Uterus (tissue), 4 donors: Measurements from ENCODE around the gene PDLIM4. TPM values are rescaled to one million over a fixed set of nuclear protein-coding genes. Genes with fewer than 3 reads are reported as not detected.

Source experiments
- DNase-seq, 2 donors: peaks; one replicate each; pipeline ENCODE4 v3.0.0-alpha.2; 2019 to 2020
- H3K27ac ChIP-seq, 2 donors: fragments of 200-600 bp; sonication (generic); 1 replicate in 1 of 2; 2 replicates in 1 of 2; pipeline ENCODE4 v1.5.1; 2016 to 2018
- H3K27me3 ChIP-seq, 2 donors: fragments of 200-600 bp; sonication (generic); one replicate each; pipeline ENCODE4 v1.5.1; 2018 to 2019; ENCODE audit warnings: control low read depth in 1 of 2
- H3K36me3 ChIP-seq, 2 donors: fragments of 200-600 bp; sonication (generic); one replicate each; pipeline ENCODE4 v1.5.1; 2019; ENCODE audit warnings: control low read depth in 1 of 2
- H3K4me1 ChIP-seq, 2 donors: fragments of 200-600 bp; sonication (generic); one replicate each; pipeline ENCODE4 v1.5.1; 2018 to 2019; ENCODE audit warnings: control low read depth in 1 of 2
- H3K4me3 ChIP-seq, 2 donors: fragments of 200-600 bp; sonication (generic); 1 replicate in 1 of 2; 2 replicates in 1 of 2; pipeline ENCODE4 v1.5.1; 2018 to 2019; ENCODE audit warnings: mild to moderate bottlenecking in 1 of 2
- H3K9me3 ChIP-seq, 2 donors: fragments of 200-600 bp; sonication (generic); one replicate each; pipeline ENCODE4 v1.5.1; 2019; ENCODE audit warnings: control low read depth in 1 of 2
- CTCF ChIP-seq, 4 experiments: fragments of 200-600 bp in 2 of 4; fragments of 450-650 bp in 2 of 4; sonication (generic) in 2 of 4; IDR thresholded peaks; one replicate each; pipeline ENCODE4 v1.5.1; 2016 to 2019; ENCODE audit warnings: antibody characterized with exemption in 4 of 4, mild to moderate bottlenecking in 2 of 4, moderate library complexity in 1 of 4
- POLR2A ChIP-seq, 2 donors: fragments of 450-650 bp; IDR thresholded peaks; one replicate each; pipeline ENCODE4 v1.6.1; 2016; ENCODE audit warnings: antibody characterized with exemption in 2 of 2, mild to moderate bottlenecking in 1 of 2, moderate library complexity in 1 of 2
- intact Hi-C: fragments of 100-400 bp; cut with DNase I; formaldehyde crosslinking; loops from one replicate; pipeline ENCODE4 v1.15.1; 2023; ENCODE audit warnings: low total_unique reads
- total RNA-seq, 4 donors: library from RNA; depleted of rRNA in 3 of 4; stranded (reverse); fragments of >200 nt in 3 of 4; gene quantifications; one replicate each; pipeline versions ENCODE4 v1.1.0 to v1.2.4, GENCODE V29; 2014 to 2023
- donor health status: DM: yes; HTN: yes; CAD: no.

The PDLIM4 gene
- total RNA-seq, 4 donors from 2014 or later: 14.1 to 148 (median 45.3) TPM

DNA sequence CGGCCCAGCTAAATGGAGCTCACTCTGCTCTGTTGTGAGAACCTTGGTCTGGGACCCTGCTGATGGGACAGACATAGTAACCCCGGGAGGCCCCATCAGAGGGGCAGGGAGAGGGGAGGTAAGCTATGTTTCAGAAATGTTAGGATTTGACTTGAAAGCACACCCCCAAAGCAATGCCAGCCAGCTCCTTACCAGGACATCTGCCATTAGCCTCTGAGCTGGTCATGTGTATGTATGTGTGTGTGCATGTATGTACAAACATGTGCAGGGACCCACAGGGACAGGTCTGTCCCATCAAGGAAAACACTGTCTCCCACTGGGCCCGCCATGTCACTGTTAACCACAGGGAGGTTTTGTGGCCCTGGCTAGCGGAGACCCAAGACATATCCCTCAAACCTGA is 51.2 kb downstream of the PDLIM4 start:
- H3K9me3 ChIP-seq: peaks cover 0 to 5% of the 10 kb centered on the region in 2 donors
- intact Hi-C loops: no loop called here
- no peak overlapping the region for H3K4me3 ChIP-seq
- DNase-seq: no peak
- H3K36me3 ChIP-seq: no peaks in the 10 kb centered on the region
- no peak for TF ChIP-seq POLR2A (IDR thresholded peaks at IDR 0.05)
- no peak for TF ChIP-seq CTCF (IDR thresholded peaks at IDR 0.05)
- no peak overlapping the region for H3K27ac ChIP-seq
- H3K4me1 ChIP-seq: no peaks in the 10 kb centered on the region
- no peaks in the 10 kb centered on the region for H3K27me3 ChIP-seq

DNA sequence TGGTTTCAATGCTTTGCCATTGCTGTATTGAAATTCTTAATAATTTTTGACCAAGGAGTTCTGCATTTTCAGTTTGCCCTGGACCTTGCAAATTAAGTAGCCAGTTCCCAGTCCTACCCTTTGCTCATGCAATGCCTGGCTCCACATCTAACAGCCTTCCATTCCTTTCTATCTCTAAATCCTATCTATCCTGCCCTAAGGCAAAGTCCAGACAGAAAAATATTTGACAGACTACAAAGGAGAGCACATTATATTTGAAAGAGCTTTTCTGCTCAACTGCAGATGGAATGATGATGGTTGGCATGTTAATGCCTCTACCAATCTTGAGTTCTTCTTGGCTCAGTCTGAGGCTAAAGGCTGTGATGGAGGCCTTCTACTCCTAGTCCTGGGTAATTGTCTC is 52.2 kb downstream of the PDLIM4 start:
- no peak for TF ChIP-seq POLR2A (IDR thresholded peaks at IDR 0.05)
- TF ChIP-seq CTCF (IDR thresholded peaks at IDR 0.05): no peak
- Histone ChIP-seq H3K4me1 (no peaks in the 10 kb centered on the region), H3K9me3 (peaks cover 0 to 2% of the 10 kb centered on the region in 2 donors), H3K27me3 (no peaks in the 10 kb centered on the region), H3K27ac (no peak overlapping the region), H3K4me3 (no peak overlapping the region), H3K36me3 (no peaks in the 10 kb centered on the region)
- DNase-seq: no peak
- intact Hi-C loops: no loop called here

DNA sequence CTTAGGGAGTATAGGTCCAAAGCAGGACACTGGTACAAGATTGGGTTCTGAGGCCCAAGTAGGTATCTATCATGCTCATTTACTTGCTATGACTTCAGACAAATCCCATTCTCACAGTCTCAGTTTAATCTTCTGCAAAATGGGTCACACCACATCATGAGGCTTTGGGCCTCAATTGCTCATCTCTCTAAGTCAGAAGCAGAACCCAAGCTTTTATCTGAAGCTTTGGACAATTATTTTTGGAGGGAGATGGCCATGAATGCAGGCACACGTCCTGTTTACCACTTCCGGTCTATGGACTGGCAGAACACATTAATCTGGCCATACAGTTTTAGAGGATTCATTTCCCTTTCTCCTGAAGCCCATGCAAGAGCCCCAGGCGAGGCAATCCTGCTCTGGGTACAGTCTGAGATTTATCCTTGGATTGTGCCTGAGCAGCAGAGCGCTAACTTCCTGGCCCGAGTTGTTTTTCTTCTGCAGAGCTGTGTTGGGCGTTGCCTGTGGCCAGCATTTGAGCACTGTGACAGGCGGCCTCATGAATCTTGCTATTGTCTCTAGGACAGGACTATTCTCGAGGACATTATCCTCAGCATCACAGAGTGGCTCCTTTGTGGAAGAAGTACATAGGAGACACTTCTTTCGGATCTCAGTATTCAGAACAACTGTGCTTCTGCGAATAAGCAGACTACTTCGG is 52.8 kb downstream of the PDLIM4 start:
- Histone ChIP-seq H3K36me3 (no peaks in the 10 kb centered on the region), H3K4me1 (no peaks in the 10 kb centered on the region), H3K4me3 (no peak overlapping the region), H3K9me3 (no peaks in the 10 kb centered on the region), H3K27me3 (no peaks in the 10 kb centered on the region), H3K27ac (no peak overlapping the region)
- DNase-seq: no peak
- intact Hi-C loops: no loop called here
- no peak for TF ChIP-seq POLR2A (IDR thresholded peaks at IDR 0.05)
- TF ChIP-seq CTCF (IDR thresholded peaks at IDR 0.05): no peak

- no peaks in the 10 kb centered on the region for H3K36me3 ChIP-seq
- H3K4me3 ChIP-seq: no peak overlapping the region
- no peaks in the 10 kb centered on the region for H3K27me3 ChIP-seq
- H3K27ac ChIP-seq: no peak overlapping the region
- H3K9me3 ChIP-seq: no peaks in the 10 kb centered on the region
- H3K4me1 ChIP-seq: no peaks in the 10 kb centered on the region
- TF ChIP-seq CTCF (IDR thresholded peaks at IDR 0.05) (no peak), POLR2A (IDR thresholded peaks at IDR 0.05) (no peak)
- no peak for DNase-seq
- intact Hi-C loops: no loop called here
Measured at GRCh38 chr5:132313366-132313765, 55.9 kb downstream of the PDLIM4 start.

DNA sequence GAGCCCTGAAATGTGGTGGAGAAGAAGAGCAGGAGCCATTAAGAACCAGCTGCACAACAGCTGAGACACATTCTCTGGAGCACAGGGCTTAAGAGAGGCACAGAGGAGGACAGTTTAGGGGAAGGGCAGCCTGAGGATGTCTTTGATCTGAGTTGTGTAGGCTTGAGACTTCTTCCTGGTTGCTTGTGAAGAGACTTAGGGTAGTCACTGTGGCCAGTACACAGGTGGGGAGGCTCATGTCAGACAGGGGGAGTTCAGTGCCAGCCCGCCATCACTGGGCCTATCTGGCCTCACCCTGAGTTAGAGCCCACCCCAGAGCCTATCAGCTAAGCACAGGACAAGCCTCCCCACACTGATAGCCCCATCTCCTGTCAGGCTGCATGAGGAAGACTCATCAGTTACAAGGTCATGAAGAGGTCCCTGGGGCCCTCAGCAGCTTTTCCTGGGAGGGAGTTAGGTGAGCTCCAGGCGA is 56.5 kb downstream of the PDLIM4 start:
- DNase-seq: no peak
- intact Hi-C loops: no loop called here
- no peaks in the 10 kb centered on the region for H3K36me3 ChIP-seq
- no peak overlapping the region for H3K27ac ChIP-seq
- no peaks in the 10 kb centered on the region for H3K27me3 ChIP-seq
- no peaks in the 10 kb centered on the region for H3K4me1 ChIP-seq
- H3K4me3 ChIP-seq: no peak overlapping the region
- no peaks in the 10 kb centered on the region for H3K9me3 ChIP-seq
- no peak for TF ChIP-seq POLR2A (IDR thresholded peaks at IDR 0.05)
- no peak for TF ChIP-seq CTCF (IDR thresholded peaks at IDR 0.05)
